Heart right ventricle (tissue), 16 donors: ENCODE data around the gene ZNF619. TPM values are rescaled to one million over a fixed set of nuclear protein-coding genes. Genes with fewer than 3 reads are reported as not detected.

Experiments used
- ATAC-seq, 8 donors: fragments of 200-7000 bp; cut with Tn5 transposase; one replicate each; pipeline ENCODE4 v1.9.1; 2020; ENCODE audit warnings: mild to moderate bottlenecking in 8 of 8, moderate library complexity in 8 of 8, moderate number of reproducible peaks in 1 of 8
- DNase-seq, 2 donors: peaks; one replicate each; pipeline ENCODE4 v3.0.0-alpha.2; 2020
- H3K27ac ChIP-seq, 10 donors: fragments of 200-600 bp; sonication (generic) in 2 of 10; one replicate each; pipeline versions ENCODE4 v1.5.0 to v1.8.0; 2020 to 2022; ENCODE audit warnings: mild to moderate bottlenecking in 3 of 10
- H3K27me3 ChIP-seq, 7 donors: fragments of 200-600 bp; one replicate each; pipeline ENCODE4 v1.8.0; 2021 to 2022; ENCODE audit warnings: mild to moderate bottlenecking in 2 of 7
- H3K36me3 ChIP-seq, 9 donors: fragments of 200-600 bp; sonication (generic) in 1 of 9; one replicate each; pipeline versions ENCODE4 v1.5.0 to v1.8.0; 2020 to 2022; ENCODE audit warnings: mild to moderate bottlenecking in 2 of 9
- H3K4me1 ChIP-seq, 9 donors: fragments of 200-600 bp; sonication (generic) in 1 of 9; one replicate each; pipeline versions ENCODE4 v1.5.0 to v1.8.0; 2020 to 2022; ENCODE audit warnings: mild to moderate bottlenecking in 4 of 9
- H3K4me3 ChIP-seq, 10 donors: fragments of 200-600 bp; sonication (generic) in 2 of 10; one replicate each; pipeline versions ENCODE4 v1.5.0 to v1.8.0; 2020 to 2022; ENCODE audit warnings: mild to moderate bottlenecking in 7 of 10, moderate library complexity in 2 of 10
- H3K9me3 ChIP-seq, 11 donors: fragments of 200-600 bp in 10 of 11; sonication (generic) in 2 of 11; one replicate each; pipeline versions ENCODE4 v1.5.0 to v1.8.0; 2013 to 2022; ENCODE audit warnings: mild to moderate bottlenecking in 2 of 11, control low read depth in 1 of 11, moderate library complexity in 1 of 11
- WGBS, 2 donors: extraction: QIAGEN DNeasy Blood & Tissue Kit; methylation state at CpG; one replicate each; pipeline ENCODE4 v1.1.7; 2013; ENCODE audit warnings: inconsistent platforms in 1 of 2; 5-methylcytosine and 5-hydroxymethylcytosine counted together
- intact Hi-C, 10 donors: fragments of 100-400 bp; cut with DNase I; formaldehyde crosslinking; loops; one replicate each; pipeline versions ENCODE4 v1.11.1 to v1.14.2; 2022
- polyA plus RNA-seq, 2 donors: library from polyadenylated mRNA; stranded (reverse); fragments of 200-250 nt; gene quantifications; one replicate each; pipeline ENCODE4 v1.2.3, GENCODE V29; 2013
- total RNA-seq, 10 donors: library from RNA; stranded (reverse); fragmentation: NEBNext Ultra II Directional in 3 of 10; extraction: Animal tissue kit (Norgen Biotek cat#: 25700) in 3 of 10; gene quantifications; one replicate each; pipeline versions ENCODE4 v1.2.1 to v1.2.4, GENCODE V29; 2021 to 2023
- TF ChIP-seq, protein P1 (sequence below), 9 donors: fragments of 200-600 bp; sonication (generic) in 2 of 9; IDR thresholded peaks; one replicate each; pipeline versions ENCODE4 v1.5.0 to v1.8.0; 2021 to 2022; ENCODE audit warnings: antibody characterized with exemption in 9 of 9, mild to moderate bottlenecking in 5 of 9, moderate library complexity in 1 of 9
- donor health status: Arrhythmogenic right ventricular cardiomyopathy.
- donor health status: ischemic (EF 13 %, LVEDD 7.1; RV severe dilation, severe dysfunction).
- donor health status: healthy with polysubstance abuse.
- donor health status: DM: no; HTN: yes; CAD: no.
- donor health status: DM: no; HTN: no; CAD: no.
- donor health status: ischemic (EF 25% LVEDD 6.9; RV normal size, moderate dysfunction).
- donor health status: ischemic (EF 25% LVEDD 5.7; RV mildly dilated, moderate dysfunction).
- donor health status: healthy.
- donor health status: DM: yes; HTN: yes; CAD: no.
- donor health status: Ischemic cardiomyopathy.
- donor health status: ischemic (EF 35%, LVEDD 5.7; RV mildly dilated, moderate dysfunction).
- donor health status: nonischemic (EF 11% LVEDD 7.7; RV severe dilation, severe dysfunction).
- donor health status: DM: yes; HTN: yes; CAD: no.
- donor health status: PGD.
- donor health status: ischemic (EF 29% LVEDD 5.4; RV normal size, mild dysfunction).
- donor health status: nonischemic (EF 23%, LVEDD 6.1; RV moderate dilation, normal function).

ZNF619 gene
- total and polyA plus RNA-seq, 12 donors = 1.0 to 6.1 (median 4.9) TPM

DNA sequence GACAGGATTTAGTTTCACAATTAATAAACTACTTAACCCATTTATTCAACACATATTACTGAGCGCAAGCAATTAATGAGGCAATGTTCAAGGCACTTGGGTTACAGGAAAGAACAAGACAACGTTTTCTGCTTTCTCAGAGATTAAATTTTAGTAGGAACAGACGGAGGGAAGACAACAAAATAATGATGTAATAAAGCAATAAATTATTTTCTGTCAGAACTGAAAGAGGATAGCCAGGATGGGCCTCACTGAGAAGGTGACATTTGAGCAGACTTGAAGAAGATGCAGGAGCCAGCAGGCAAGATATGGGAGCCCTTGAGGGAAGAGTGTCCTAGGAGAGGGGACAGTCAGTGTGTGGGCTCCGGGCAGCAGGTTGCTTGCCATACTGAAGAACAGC lies 31.0 kb upstream of the ZNF619 start:
- H3K9me3 ChIP-seq = no peaks in the 10 kb centered on the region
- ATAC-seq = no peak
- intact Hi-C loops = loop anchor here in 2 of 10 donors (10.0 kb wide), 2 partner anchors 111 to 121 kb away; no protein-coding TSS in a partner anchor
- no peaks in the 10 kb centered on the region for H3K27me3 ChIP-seq
- TF ChIP-seq, protein P1, sequence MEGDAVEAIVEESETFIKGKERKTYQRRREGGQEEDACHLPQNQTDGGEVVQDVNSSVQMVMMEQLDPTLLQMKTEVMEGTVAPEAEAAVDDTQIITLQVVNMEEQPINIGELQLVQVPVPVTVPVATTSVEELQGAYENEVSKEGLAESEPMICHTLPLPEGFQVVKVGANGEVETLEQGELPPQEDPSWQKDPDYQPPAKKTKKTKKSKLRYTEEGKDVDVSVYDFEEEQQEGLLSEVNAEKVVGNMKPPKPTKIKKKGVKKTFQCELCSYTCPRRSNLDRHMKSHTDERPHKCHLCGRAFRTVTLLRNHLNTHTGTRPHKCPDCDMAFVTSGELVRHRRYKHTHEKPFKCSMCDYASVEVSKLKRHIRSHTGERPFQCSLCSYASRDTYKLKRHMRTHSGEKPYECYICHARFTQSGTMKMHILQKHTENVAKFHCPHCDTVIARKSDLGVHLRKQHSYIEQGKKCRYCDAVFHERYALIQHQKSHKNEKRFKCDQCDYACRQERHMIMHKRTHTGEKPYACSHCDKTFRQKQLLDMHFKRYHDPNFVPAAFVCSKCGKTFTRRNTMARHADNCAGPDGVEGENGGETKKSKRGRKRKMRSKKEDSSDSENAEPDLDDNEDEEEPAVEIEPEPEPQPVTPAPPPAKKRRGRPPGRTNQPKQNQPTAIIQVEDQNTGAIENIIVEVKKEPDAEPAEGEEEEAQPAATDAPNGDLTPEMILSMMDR (IDR thresholded peaks at IDR 0.05) = no peak
- no peaks in the 10 kb centered on the region for H3K4me1 ChIP-seq
- no peak overlapping the region for H3K4me3 ChIP-seq
- H3K27ac ChIP-seq = no peak overlapping the region
- H3K36me3 ChIP-seq = peaks cover 0 to 48% (median 5%) of the 10 kb centered on the region in 9 donors
- DNase-seq = no peak
- WGBS, 2 donors = 83 to 86% methylated on average over 4 of the region's 4 CpGs

DNA sequence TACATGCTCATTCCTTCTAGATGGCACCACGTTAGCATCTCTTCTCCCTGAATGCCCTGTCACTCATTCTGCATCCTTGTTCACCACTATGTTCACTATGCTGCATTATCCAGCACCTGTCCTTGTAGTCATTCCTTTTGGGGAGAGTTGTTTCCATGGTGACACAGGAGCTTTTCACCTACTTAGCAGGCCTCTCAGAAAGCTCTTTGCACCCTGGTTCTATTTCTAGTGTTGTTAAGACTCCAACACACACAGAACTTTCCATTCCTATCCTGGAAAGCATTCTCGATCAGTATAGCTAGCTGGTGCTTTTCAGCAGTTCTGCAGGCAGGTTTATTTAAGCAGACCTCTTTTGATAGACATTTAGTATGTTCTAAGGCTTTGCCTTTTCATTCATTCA lies 26.5 kb upstream of the ZNF619 start:
- Histone ChIP-seq H3K27ac (no peak overlapping the region), H3K4me1 (peaks cover 4 to 22% (median 17%) of the 10 kb centered on the region in 9 donors), H3K27me3 (no peaks in the 10 kb centered on the region), H3K36me3 (peaks cover 0 to 40% (median 7%) of the 10 kb centered on the region in 9 donors), H3K4me3 (no peak overlapping the region), H3K9me3 (no peaks in the 10 kb centered on the region)
- 71 to 73% methylated on average over 2 of the region's 2 CpGs for WGBS, 2 donors
- DNase-seq = no peak
- ATAC-seq = no peak
- TF ChIP-seq, protein P1 (IDR thresholded peaks at IDR 0.05) = no peak
- intact Hi-C loops = loop anchor here in 6 of 10 donors (5.0 to 10.0 kb wide), 7 partner anchors 74 to 1664 kb away; partner anchors contain the start of genes ZNF621 (in 2 of the 6) and ULK4 (in 1 of the 6)

DNA sequence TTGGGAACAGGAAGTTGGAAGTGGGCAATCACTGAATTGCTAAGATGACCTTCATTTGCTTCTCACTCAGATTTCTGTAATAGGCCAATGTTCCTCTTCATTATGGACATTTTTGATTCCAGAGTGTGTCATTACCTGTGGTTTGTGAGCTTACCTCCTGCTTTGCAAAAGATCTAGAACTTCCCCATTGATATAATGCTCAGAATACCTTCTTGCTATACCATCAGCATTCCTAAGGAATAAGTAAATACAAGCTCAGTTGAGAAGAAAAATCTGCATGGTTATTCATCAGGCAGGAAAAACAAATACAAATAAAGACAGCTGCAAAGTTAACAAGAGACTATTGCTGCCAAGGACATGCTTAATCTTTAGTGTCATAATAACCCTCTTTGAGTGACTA lies 25.4 kb upstream of the ZNF619 start:
- DNase-seq = no peak
- peak overlapping the region in 3 of 10 donors; percentile 92 to 98 (median 95) for H3K27ac ChIP-seq
- intact Hi-C loops = loop anchor here in 6 of 10 donors (5.0 to 10.0 kb wide), 7 partner anchors 73 to 1663 kb away; partner anchors contain the start of genes ZNF621 (in 2 of the 6) and ULK4 (in 1 of the 6)
- no peak for ATAC-seq
- H3K4me1 ChIP-seq = peaks cover 4 to 27% (median 22%) of the 10 kb centered on the region in 9 donors
- H3K4me3 ChIP-seq = no peak overlapping the region
- H3K9me3 ChIP-seq = no peaks in the 10 kb centered on the region
- H3K36me3 ChIP-seq = peaks cover 0 to 29% (median 7%) of the 10 kb centered on the region in 9 donors
- no peaks in the 10 kb centered on the region for H3K27me3 ChIP-seq
- TF ChIP-seq, protein P1 (IDR thresholded peaks at IDR 0.05) = no peak

DNA sequence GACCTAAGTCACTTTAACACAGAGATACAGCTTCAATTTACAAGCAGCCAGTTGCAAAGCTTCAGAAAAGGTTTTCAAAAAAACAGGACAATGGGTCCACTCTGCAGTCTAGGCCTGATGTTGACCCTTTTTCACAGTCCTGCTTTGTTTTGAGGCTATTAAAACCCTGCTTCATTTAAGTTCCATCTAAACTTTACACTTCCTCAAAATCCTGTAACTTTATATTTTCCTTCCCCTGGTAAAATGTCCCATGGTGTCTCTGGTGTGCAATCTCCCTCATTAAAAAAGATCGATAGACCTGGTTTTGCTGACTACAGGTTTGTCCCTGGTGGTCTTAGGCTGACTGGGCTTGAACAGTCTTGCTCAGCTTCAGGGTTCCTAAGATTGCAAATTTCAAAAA lies 24.9 kb upstream of the ZNF619 start:
- Histone ChIP-seq H3K27me3 (no peaks in the 10 kb centered on the region), H3K4me3 (peak overlapping the region in 9 of 10 donors; percentile 47 to 88 (median 69)), H3K4me1 (peaks cover 4 to 28% (median 23%) of the 10 kb centered on the region in 9 donors), H3K36me3 (peaks cover 0 to 24% (median 7%) of the 10 kb centered on the region in 9 donors), H3K9me3 (no peaks in the 10 kb centered on the region), H3K27ac (peak overlapping the region in 8 of 10 donors; percentile 88 to 98 (median 94))
- 96 to 98% methylated on average over 1 of the region's 1 CpG for WGBS, 2 donors
- DNase-seq = no peak
- TF ChIP-seq, protein P1 (IDR thresholded peaks at IDR 0.05) = no peak
- intact Hi-C loops = loop anchor here in 6 of 10 donors (2.0 to 10.0 kb wide), 9 partner anchors 73 to 1663 kb away; partner anchors contain the start of genes ZNF621 (in 3 of the 6), EIF1B (in 1 of the 6) and ULK4 (in 1 of the 6)
- no peak for ATAC-seq
